GM08714 (cell line): ENCODE data around the gene C18orf54.
"Not testable (repeated sequence)": the region's sequence is repeated elsewhere in the genome, so short reads cannot be mapped to it uniquely, and the experiment has no call there.

Source experiments
- H3K4me3 ChIP-seq: fragments of 200-500 bp; sonication (Bioruptor generic); 2 replicates; pipeline ENCODE4 v1.5.1; 2014; ENCODE audit warnings: mild to moderate bottlenecking, low read length, inconsistent platforms
- ZNF274 ChIP-seq: IDR thresholded peaks from 2 replicates; pipeline ENCODE4 v1.6.1; 2012; ENCODE audit warnings: mild to moderate bottlenecking, low read depth, low read length

C18orf54 gene

DNA sequence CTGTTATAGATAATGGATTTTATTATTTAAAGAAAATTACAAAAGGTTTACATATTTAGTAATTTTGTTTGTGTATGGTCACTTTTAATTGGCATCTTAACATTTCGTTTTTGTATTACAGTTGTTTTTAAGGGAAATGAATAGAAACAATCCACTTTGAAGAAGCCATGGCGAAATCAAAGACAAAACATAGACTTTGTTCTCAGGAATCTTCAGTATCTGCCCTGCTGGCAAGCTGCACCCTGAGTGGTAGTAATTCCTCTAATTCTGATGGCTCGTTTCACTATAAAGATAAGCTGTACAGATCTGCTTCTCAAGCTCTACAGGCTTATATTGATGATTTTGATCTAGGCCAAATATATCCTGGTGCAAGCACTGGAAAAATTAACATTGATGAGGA lies 2.7 kb downstream of the C18orf54 start:
- no peak overlapping the region for H3K4me3 ChIP-seq
- TF ChIP-seq ZNF274, result no peak

DNA sequence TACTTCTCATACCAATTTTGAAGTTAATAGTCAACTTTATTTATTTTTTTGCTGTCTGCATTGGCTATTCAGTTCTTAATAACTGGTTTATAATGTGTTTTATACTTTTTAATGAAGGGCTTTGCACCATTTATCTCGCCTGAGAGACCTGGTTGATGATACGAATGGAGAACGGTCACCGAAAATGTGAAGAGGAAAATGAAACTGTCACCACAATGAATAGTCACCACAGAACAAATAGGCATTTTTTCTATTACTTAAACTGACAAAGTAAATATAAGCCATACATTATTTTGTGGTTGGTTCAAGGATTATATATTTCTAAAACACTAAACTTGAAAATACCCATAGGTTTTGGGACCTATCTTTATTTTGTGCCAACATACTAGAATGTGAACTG lies 20.4 kb downstream of the C18orf54 start:
- H3K4me3 ChIP-seq, result no peak overlapping the region
- no peak for TF ChIP-seq ZNF274

DNA sequence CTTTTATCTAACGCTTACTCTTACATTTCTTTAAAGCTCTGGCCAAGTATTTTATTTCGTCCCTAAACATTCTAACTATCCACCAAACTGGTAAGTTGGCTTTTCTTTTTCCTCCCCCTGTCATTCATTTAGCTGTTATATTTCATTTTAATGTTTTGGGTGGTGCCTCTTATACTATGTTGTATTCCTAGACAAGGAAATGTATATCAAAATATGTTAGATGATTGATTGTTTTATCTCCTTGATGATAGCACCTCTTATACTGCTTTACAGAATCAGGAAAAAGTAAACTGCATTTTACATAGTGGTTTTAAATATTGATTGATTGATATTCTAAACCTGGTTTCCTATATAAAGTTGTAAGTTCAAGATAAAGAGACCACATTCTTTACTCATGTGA lies 23.9 kb downstream of the C18orf54 start:
- no peak for TF ChIP-seq ZNF274
- H3K4me3 ChIP-seq, result no peak overlapping the region

DNA sequence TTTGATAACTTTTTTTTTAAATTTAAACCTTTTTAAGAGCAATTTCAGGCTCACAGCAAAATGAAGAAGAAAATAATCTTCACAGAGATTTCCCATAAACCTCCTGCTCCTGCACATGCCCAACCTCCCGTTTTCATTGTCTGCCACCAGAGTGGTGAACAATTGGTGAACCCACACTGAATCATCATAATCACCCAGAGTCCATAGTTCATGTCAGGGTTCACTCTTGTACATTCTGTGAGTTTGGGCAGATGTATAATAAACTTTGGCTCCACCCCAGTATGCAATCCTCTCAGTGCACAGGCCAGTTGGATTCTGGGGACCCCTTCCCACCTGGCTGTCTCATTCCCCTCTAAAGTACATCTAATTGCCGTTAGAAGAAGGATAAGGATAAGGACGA lies 24.4 kb downstream of the C18orf54 start:
- no peak overlapping the region for H3K4me3 ChIP-seq
- TF ChIP-seq ZNF274, result no peak

DNA sequence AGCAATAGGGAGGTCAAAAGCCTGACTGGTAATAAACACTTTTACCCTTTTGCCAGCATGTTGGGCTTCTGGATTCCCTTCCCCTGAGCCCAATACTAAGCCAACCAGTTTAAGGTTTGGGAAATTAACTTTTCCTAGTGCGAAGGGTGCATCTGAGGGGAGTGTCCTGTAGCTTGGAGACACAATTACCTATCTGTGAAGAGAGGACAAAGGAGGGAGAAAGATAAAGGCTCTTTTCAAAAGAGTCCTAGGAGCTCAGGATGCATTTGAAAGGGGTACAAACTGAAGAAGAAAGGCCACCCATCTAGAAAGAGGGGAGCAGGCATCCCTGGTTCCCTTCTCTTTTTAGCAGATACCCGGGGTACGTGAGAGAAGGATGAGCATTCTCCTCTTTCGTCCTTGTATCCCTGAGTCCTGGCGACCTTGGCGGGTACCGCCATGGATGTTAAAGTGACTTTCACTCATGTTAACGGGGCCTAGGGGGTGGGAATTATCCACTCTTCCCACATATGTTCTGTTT lies 25.1 kb downstream of the C18orf54 start:
- no peak overlapping the region for H3K4me3 ChIP-seq
- no peak for TF ChIP-seq ZNF274

DNA sequence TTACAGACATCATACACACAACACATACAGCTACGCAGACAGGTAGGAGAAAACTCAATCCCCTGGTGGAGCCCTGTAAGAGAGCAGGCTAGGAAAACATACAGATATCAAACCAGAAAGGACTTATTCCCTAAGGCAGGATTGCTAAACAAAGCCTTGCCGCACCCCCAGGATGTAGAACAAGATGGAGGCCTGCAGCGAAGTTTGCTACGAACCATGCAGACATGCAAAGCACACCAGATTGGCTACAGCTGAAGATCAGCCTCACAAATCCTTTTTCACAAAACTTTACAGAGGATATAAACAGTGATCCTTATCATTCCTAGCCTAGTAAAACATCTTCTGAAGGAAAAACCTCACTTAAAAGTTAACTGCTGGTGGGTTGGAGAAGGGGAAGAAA lies 28.3 kb downstream of the C18orf54 start:
- no peak for TF ChIP-seq ZNF274
- no peak overlapping the region for H3K4me3 ChIP-seq

DNA sequence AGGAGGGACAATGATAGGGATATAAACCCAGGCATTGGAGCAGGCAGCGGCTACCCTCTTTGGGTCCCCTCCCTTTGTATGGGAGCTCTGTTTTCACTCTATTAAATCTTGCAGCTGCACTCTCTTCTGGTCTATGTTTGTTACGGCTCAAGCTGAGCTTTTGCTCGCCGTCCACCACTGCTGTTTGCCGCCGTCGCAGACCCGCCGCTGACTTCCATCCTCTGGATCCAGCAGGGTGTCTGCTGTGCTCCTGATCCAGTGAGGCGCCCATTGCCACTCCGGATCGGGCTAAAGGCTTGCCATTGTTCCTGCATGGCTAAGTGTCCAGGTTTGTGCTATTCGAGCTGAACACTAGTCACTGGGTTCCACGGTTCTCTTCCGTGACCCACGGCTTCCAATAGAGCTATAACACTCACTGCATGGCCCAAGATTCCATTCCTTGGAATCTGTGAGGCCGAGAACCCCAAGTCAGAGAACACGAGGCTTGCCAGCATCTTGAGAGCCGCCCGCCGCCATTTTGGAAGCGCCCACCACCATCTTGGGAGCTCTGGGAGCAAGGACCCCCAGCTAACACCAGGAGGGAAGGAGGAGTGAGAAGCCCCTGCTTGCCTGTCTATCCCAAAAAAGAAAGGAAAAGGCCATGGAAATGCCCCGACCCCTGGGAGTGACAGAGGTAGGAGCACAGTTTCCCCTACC lies 29.2 kb downstream of the C18orf54 start:
- not testable (repeated sequence) for H3K4me3 ChIP-seq

DNA sequence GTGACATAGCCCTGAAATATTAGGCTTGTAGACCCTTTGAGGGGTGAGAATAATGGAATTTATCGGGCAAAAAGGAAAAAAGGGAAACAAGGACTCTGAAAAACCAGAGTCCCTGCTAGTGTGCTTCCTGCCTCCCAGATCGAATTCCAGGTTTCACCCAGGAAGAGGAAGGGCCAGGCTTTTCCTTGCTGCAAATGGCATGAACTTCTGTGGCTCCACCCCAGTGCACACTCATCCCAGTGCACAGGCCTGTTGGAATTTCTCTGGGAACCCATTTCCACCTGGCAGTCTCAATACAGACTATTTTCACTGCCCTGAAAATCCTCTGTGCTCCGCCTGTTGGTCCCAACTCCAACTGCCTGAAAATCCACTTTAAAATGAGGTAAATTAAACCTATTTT lies 29.9 kb downstream of the C18orf54 start:
- TF ChIP-seq ZNF274, result no peak
- H3K4me3 ChIP-seq, result no peak overlapping the region

DNA sequence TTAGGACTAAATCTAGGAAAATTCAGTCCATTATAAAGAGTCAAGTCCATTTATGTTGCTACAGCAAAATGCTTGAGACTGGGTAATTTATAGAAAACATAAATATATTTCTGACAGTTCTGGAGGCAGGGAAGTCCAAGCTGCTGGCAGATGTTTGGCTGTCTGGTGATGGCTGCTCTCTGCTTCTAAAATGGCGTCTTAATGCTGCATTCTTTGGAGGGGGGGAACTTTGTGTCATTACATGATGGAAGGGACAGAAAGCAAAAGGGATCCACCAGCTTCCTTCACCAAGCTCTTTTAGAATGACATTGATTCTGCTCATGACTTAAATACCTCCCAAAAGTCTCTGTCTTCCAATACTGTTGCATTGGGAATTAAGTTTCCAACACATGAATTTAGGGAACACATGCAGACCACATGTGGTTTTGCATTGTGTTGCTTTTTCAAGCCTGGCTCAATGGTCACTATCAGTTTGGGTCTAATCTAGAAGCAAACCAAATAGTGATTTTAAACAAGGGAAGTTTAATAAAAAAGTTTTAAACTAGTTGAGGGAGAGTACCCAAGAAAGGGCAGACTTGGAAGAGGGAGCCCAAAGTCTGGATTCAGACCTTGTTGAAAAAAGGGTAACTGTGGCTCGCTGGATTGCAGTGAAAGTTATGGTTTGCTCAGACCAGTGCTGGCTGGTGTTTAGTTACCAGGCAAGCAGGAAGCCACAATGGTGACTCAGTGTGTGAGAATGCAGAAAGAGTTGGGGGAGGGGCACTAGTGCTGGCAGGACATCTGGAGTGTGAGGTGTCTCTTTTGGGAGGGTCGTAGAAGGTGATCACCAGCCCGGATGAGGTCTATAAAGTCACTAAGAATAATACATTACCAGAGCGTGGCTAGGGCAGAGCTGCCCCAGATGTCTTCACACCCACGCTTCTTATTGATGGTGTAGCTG lies 30.8 kb downstream of the C18orf54 start:
- TF ChIP-seq ZNF274, result no peak

DNA sequence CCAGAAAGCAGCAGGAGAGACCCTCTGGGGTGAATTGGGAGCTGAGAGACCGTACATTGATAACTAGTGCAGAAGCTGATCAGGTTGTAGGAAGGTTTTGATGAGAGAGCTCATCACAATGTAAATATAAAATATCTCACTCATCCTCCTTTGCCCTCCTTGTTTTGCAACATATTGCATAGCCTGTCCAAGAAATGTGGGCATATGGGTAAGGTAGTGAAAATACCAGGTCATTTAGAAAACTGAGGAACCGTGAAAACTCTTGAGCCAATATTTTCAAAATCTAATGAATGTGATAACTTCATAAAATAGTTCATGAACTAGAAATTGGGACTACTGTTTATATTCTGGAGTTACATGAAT lies 31.4 kb downstream of the C18orf54 start:
- no peak for TF ChIP-seq ZNF274
- H3K4me3 ChIP-seq, result no peak overlapping the region

More for the DNA sequence above, 30.8 kb downstream of the C18orf54 start:
- no peak overlapping the region for H3K4me3 ChIP-seq

DNA sequence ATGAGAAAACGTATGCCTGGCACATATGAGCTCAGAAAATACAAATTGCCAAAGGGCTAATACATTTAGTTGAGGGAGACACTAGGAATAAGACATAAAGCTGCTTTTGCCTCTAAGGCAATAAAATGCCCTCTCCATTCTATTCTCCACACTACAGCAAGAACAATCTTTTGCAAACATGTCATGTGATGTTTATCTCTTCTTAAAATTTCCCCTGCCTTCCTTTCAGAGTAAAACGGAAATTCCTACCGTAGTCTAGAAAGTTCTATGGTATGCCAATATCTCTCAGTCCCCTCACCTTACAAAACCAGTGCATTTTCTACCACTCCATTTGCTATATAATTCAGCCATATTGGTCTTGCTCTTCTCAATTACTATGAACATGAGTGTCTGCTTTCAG lies 33.1 kb downstream of the C18orf54 start:
- no peak overlapping the region for H3K4me3 ChIP-seq
- no peak for TF ChIP-seq ZNF274

DNA sequence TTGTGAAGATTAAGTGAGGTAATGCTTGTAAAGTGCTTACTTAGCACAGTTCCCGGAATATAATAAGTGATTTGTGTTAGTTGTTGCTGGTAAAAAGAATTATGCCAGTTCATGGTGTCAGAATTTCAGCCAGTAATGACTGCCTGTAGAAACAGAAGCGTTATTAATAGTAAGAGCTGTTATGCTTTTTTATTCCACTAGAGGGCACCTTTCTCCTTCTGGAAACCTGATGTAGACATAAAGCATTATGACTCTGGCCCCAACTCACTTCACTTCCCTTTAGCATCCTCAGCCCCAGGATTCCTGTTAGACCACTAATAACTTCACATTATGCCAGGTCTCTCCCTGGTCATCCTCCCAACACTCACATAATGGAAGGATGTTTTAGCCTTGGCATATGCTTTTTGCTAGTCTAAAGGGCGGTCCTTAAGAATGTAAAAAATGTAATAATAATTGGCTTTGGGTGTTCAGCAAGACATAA lies 34.9 kb downstream of the C18orf54 start:
- H3K4me3 ChIP-seq, result no peak overlapping the region
- TF ChIP-seq ZNF274, result no peak

DNA sequence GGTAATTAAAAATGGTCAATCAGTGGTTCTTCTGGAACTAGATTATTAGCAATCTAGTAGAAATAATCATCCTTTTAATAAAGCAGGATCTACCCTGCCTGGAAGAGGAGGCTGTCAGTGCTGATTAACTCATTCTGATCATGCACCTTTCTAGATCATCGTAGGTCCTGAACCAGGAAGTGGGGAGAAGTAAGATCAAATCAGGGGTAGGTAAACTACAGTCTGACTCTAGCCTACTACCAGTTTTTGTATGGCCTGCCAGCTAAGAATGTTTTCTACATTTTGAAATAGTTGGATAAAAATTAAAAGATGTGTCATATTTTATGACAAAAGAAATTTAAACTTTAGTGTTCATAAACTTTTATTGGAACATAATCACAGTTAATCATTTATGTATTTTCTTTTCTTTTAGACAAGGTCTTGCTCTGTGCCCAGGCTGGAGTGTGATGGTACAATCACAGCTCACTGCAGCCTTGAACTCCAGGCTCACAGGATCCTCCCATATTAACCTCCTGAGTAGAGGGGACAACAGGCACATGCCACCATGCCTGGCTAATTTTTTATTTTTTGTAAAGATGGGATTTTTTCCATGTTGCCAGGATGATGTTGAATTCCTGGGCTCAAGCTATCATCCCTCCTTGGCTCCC lies 36.1 kb downstream of the C18orf54 start:
- TF ChIP-seq ZNF274, result no peak
- no peak overlapping the region for H3K4me3 ChIP-seq

DNA sequence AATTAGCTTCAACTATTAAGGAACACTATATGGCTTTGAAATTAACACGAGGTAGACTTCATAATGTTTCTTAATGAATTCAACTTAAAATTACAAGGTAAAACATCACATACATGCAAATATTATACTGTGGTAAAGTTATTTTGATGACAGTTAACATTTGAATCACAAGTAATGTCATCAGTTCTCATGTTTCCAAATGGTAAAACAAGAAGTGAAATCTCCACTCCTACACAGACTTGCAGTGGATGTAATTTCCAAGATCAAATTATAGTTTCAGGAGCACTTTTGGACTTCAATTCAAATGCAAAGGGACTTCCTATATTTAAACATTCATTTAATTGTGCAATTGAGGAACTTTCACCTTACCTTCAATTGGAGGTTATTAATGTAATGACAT lies 39.1 kb downstream of the C18orf54 start:
- H3K4me3 ChIP-seq, result no peak overlapping the region
- no peak for TF ChIP-seq ZNF274
